NCI-H2171 treated with DMSO at 0.1 percent for 48 hours (cell line): ENCODE results near the gene EIF4E.
"Not testable (repeated sequence)": the region's sequence is repeated elsewhere in the genome, so short reads cannot be mapped to it uniquely, and the experiment has no call there.

Experiments used
- DNase-seq: peaks from one replicate; lab custom pipeline; 2025; lab: John Stamatoyannopoulos, UW

Gene EIF4E

GRCh38 chr4:98932539-98932938 lies 3.6 kb upstream of the EIF4E start:
- DNase-seq, result no peak

DNA sequence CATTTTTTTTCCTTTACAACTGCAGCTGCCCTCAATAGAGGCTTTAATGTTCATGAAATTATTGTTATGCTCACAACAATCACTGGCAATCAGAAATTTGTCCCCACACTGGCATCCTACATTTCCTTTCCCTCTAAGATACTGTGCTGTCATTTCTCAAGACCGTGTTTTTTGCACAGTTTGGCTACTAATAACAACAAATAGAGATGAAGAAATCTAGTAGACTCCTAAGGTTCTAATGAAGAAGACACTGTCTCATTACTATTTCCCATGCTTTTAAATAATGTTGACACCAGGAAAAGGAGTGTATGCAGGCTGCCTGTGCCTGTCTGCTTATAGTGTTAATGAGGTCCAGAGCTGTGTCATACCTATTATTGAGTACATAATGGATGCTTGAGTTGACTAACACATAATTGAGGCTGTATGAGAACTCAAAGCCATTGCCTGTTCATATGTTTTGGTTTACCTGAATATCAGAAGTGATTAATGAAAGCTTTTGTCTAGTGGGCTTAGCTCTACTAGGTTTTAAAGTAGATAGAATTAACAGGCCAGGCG lies 1.5 kb upstream of the EIF4E start:
- no peak for DNase-seq

GRCh38 chr4:98929341-98930267 lies 671 bp upstream of the EIF4E start:
- DNase-seq, result no peak

DNA sequence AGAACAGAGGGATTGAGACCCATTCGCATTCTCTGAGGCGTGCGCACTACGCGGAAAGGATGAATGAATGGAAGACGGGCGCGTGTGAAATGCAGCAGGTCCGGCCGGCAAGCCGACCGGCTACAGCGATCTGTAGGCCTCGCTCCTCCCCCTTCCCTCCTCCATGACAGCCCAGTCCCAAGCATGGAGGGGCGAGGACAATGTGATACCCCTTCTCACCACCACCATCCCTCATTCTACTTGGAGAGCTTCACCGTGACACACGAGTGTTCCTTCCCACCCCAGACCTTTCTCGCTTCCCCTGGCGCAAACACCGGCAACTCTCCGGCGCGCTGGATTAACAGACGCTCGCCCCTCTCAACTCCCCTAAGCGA lies 815 bp downstream of the EIF4E start:
- peak; percentile 65 for DNase-seq

- not testable (repeated sequence) for DNase-seq
Observed at GRCh38 chr4:98926257-98926656, 2.7 kb downstream of the EIF4E start.

- no peak for DNase-seq
Observed at GRCh38 chr4:98921292-98921691, 7.6 kb downstream of the EIF4E start.

DNA sequence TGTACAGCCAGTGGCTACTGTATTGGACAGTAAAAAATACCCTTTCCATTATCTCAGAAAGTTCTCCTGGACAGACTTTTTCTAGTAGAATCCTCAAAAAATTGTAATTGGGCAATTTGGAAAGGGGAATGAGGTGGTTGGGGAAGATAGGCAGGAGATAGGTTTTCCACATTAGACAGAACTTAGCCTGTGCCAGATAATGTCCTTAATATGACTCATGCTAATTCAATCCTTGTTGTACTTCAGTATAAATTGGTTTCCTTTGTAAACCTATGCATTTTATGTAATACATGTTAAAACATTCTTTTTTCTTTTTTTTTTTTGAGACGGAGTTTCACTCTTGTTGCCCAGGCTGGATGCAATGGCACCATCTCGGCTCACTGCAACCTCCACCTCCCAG lies 8.9 kb downstream of the EIF4E start:
- DNase-seq, result no peak

GRCh38 chr4:98910728-98911127 lies 18.2 kb downstream of the EIF4E start:
- DNase-seq, result not testable (repeated sequence)

GRCh38 chr4:98909646-98910401 lies 19.1 kb downstream of the EIF4E start:
- DNase-seq, result no peak

GRCh38 chr4:98908703-98909262 lies 20.1 kb downstream of the EIF4E start:
- no peak for DNase-seq

GRCh38 chr4:98908182-98908581 lies 20.8 kb downstream of the EIF4E start:
- no peak for DNase-seq

- DNase-seq, result no peak
Observed at GRCh38 chr4:98905839-98906238, 23.1 kb downstream of the EIF4E start.

DNA sequence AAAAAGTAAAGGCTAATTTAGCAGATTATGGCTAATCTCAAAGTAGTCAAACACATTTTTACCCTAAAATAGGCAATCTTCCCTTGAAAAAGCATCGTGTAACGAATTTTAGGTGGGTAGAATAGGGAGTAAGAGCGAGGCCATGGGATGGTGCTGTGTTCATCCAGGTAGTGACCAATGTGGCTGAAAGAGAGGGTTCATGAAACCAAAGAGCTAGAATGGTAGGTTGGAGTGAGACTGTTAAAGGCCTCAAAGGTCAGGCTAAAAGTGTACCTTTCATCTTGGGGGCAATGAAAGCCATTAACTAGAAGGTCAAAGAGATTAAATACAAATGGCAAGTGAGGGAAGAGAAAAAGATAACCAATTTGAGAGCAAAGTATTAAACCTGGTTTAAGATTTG lies 23.6 kb downstream of the EIF4E start:
- DNase-seq, result no peak

DNA sequence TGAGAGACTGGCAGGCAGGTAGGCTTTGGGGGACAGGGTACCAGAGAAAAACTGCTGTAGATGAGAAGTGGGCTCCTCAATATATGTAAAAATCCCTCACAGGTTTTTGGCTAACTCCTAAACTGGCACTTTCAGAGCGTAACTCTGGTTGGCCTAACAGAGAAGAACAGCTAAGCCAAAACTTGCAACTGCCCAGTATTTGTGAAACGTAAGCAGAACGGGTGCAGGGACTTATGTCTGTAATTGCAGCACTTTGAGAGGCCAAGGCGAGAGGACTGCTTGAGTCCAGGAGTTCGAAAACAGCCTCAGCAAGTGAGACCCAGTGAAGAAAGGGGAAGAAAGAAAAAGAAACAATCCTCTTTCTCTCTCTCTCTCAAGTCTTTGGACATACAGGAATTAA lies 25.0 kb downstream of the EIF4E start:
- DNase-seq, result no peak

GRCh38 chr4:98903561-98903960 lies 25.4 kb downstream of the EIF4E start:
- no peak for DNase-seq

- DNase-seq, result no peak
Observed at GRCh38 chr4:98899277-98899676, 29.7 kb downstream of the EIF4E start.

- no peak for DNase-seq
Observed at GRCh38 chr4:98891478-98892337, 37.2 kb downstream of the EIF4E start.

GRCh38 chr4:98890702-98891455 lies 38.1 kb downstream of the EIF4E start:
- DNase-seq, result no peak

- no peak for DNase-seq
Observed at GRCh38 chr4:98887145-98887544, 41.8 kb downstream of the EIF4E start.

DNA sequence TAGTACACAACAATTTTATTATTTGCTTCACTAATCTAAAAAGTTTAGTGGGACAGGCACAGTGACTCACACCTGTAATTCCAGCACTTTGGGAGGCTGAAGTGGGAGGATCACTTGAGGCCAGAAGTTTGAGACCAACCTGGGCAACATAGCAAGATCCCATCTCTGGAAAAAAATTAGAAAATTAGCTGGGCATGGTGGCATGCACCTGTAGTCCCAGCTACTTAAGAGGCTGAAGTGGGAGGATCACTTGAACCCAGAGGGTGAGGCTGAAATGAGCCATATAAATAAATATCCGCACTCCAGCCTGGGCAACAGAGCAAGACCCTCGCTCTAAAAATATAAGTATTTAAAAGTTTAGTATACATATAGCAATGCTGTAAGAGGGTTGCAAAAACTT lies 42.6 kb downstream of the EIF4E start:
- DNase-seq, result not testable (repeated sequence)

DNA sequence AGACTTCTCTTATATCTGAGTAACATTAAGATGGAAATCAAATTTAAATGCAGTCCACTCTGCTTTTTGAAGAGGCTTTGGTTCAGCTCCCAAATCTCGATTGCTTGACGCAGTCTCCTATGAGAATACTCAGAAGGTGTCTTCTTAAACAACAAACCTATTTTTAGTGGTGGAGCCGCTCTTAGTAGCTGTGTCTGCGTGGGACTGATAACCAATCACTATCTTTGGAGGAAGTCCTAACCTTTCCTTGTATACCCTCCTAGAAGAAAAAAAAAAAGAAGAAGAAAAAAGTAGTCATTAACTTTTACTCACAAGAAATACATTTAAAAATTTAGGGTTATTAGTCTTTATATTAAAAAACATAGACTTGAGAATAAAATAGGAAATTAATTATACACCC lies 48.0 kb downstream of the EIF4E start:
- DNase-seq, result not testable (repeated sequence)
